ENCODE measurements around the gene SLC2A4RG.
"Not testable (repeated sequence)": the region's sequence is repeated elsewhere in the genome, so short reads cannot be mapped to it uniquely, and the experiment has no call there.

SLC2A4RG gene

DNA sequence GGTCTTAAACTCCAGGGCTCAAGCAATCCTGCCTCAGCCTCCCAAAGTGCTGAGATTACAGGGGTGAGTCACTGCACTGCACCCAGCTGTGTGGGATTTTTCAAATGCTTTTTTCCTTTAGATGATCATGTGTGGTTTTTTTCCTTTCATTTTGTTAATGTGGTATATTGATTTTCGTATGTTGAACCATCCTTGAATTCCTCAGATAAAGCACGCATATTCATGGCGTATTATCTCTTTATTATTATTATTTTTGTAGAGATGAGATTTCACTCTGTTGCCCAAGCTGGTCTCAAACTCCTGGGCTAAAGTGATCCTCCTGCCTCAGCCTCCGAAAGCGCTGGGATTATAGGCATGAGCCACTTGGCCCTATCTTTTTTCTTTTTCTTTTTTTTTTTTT is 24.7 kb upstream of the SLC2A4RG start:
- no peak for DNase-seq

GRCh38 chr20:63718996-63719395 is 20.6 kb upstream of the SLC2A4RG start:
- no peak for DNase-seq

DNA sequence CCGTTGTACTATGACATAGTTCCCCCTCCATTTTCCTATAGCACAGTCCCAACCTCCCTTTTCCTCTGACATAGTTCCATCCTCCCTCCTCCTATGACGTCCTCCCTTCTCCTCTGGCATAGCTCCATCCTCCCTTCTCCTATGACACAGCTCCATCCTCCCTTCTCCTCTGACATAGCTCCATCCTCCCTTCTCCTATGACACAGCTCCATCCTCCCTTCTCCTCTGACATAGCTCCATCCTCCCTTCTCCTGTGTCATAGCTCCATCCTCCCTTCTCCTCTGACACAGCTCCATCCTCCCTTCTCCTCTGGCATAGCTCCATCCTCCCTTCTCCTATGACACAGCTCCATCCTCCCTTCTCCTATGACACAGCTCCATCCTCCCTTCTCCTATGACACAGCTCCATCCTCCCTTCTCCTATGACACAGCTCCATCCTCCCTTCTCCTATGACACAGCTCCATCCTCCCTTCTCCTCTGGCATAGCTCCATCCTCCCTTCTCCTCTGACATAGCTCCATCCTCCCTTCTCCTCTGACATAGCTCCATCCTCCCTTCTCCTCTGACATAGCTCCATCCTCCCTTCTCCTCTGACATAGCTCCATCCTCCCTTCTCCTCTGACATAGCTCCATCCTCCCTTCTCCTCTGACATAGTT is 16.5 kb upstream of the SLC2A4RG start:
- not testable (repeated sequence) for DNase-seq

DNA sequence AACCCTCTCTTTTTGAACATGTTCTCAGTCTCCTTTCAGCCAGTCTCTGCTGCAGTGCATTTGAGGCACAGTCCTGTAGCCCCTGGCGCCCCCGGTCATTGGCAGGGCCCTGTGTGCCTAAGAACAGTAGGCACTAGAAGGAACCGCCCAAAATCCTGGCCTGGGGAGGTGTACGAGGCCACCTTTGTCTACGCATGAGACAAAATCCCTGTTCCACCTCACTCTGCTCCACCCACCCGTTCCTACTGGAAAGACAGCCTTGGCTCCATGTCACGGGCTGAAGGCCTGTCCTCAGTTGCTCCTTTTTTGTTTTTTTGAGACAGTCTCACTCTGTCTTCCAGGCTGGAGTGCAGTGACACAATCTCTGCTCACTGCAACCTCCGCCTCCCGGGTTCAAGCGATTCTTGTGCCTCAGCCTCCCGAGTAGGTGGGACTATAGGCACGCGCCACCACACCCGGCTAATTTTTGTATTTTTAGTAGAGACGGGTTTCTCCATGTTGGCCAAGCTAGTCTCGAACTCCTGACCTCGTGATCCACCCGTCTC is 9.3 kb upstream of the SLC2A4RG start:
- peak in 1 of 3 donors; percentile 16 for DNase-seq

DNA sequence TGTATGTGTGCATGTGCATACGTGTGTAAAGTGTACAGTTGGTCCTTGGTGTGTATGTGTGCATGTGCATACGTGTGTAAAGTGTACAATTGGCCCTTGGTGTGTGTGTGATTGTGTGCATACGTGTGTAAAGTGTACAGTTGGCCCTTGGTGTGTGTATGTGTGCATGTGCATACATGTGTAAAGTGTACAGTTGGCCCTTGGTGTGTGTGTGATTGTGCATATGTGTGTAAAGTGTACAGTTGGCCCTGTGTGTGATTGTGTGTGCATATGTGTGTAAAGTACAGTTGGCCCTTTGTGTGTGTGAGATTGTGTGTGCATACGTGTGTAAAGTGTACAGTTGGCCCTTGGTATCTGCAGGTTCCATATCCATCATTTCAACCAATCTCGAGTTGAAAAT is 8.2 kb upstream of the SLC2A4RG start:
- no peak for DNase-seq

DNA sequence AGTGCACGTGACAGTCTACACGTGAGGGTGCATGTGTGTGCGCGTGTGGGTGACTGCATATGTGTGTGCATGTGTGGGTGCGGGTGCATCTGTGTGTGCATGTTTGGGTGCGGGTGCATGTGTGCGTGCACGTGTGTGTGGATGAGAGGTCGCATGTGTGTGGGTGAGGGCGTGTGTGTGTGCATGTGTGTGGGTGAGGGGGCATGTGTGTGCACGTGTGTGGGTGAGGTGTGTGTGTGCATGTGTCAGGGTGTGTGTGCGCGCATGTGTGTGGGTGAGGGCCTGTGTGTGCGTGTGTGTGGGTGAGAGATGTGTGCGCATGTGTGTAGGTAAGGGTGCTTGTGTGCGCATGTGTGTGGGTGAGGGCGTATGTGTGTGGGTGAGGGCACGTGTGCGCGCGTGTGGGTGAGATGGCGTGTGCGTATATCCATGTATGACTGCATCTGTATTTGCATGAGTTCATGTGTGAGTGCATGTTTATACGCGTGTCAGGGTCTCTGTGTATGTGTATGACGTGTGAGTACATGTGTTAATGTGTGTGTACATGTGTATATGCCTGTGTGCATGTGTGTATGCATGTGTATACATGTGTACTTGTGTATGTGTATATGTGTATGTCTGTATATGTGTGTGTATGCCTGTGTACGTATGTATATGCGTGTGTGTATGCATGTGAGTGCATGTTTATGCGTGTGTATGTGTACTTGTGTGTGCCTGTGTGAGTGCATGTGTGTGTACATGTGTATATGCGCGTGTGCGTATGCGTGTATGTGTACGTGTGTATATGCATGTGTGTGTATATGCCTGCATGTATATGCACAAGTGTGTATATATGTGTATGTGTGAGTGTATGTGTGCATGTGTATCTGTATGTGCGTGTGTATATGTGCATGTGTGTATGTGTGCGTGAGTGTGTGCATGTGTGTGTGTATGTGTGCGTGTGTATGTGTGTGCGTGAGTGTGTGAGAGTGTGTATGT is 7.2 kb upstream of the SLC2A4RG start:
- no peak for DNase-seq

- no peak for DNase-seq
Measured at GRCh38 chr20:63733117-63733516, 6.5 kb upstream of the SLC2A4RG start.

GRCh38 chr20:63733579-63734081 is 5.9 kb upstream of the SLC2A4RG start:
- no peak for DNase-seq

GRCh38 chr20:63734111-63734945 is 5.2 kb upstream of the SLC2A4RG start:
- no peak for DNase-seq

- DNase-seq, result no peak
Measured at GRCh38 chr20:63734946-63735858, 4.4 kb upstream of the SLC2A4RG start.

- peak in 1 of 3 donors; percentile 16 for DNase-seq
Measured at GRCh38 chr20:63735859-63736718, 3.5 kb upstream of the SLC2A4RG start, which contains the start of gene LIME1. LIME1 (plus strand) TSS chr20:63736664; CDS start chr20:63737550, 886 bp downstream.

- peak in 1 of 3 donors; percentile 9 for DNase-seq
Measured at GRCh38 chr20:63736893-63737694, 2.5 kb upstream of the SLC2A4RG start.

GRCh38 chr20:63737695-63737944 is 2.0 kb upstream of the SLC2A4RG start:
- no peak for DNase-seq

DNA sequence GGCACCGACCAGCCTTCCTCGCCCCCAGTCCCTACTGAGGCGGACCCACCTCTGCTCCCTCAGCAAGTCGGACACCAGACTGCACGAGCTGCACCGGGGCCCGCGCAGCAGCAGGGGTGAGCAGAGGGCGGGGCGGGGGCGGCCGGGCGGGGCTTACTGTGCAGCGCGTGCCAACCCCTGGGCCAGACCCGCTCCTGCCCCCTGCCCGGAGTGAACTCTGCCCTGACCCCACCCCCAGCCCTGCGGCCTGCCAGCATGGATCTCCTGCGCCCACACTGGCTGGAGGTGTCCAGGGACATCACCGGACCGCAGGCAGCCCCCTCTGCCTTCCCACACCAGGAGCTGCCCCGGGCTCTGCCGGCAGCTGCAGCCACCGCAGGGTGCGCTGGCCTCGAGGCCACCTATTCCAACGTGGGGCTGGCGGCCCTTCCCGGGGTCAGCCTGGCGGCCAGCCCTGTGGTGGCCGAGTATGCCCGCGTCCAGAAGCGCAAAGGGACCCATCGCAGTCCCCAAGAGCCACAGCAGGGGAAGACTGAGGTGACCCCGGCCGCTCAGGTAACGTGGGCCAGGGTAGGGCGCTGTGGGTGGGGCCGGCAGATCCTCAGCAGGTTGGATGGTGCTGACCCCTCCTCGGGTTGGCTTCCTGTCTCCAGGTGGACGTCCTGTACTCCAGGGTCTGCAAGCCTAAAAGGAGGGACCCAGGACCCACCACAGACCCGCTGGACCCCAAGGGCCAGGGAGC is 1.5 kb upstream of the SLC2A4RG start:
- DNase-seq, result peak in 2 of 3 donors; percentile 13 to 36

DNA sequence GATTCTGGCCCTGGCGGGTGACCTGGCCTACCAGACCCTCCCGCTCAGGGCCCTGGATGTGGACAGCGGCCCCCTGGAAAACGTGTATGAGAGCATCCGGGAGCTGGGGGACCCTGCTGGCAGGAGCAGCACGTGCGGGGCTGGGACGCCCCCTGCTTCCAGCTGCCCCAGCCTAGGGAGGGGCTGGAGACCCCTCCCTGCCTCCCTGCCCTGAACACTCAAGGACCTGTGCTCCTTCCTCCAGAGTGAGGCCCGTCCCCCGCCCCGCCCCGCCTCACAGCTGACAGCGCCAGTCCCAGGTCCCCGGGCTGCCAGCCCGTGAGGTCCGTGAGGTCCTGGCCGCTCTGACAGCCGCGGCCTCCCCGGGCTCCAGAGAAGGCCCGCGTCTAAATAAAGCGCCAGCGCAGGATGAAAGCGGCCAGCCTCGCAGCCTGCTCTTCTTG is 868 bp upstream of the SLC2A4RG start:
- peak in 2 of 3 donors; percentile 43 to 62 for DNase-seq

GRCh38 chr20:63740070-63740626 is 572 bp downstream of the SLC2A4RG start:
- DNase-seq, result peak; percentile 47 to 78 (median 51)

DNA sequence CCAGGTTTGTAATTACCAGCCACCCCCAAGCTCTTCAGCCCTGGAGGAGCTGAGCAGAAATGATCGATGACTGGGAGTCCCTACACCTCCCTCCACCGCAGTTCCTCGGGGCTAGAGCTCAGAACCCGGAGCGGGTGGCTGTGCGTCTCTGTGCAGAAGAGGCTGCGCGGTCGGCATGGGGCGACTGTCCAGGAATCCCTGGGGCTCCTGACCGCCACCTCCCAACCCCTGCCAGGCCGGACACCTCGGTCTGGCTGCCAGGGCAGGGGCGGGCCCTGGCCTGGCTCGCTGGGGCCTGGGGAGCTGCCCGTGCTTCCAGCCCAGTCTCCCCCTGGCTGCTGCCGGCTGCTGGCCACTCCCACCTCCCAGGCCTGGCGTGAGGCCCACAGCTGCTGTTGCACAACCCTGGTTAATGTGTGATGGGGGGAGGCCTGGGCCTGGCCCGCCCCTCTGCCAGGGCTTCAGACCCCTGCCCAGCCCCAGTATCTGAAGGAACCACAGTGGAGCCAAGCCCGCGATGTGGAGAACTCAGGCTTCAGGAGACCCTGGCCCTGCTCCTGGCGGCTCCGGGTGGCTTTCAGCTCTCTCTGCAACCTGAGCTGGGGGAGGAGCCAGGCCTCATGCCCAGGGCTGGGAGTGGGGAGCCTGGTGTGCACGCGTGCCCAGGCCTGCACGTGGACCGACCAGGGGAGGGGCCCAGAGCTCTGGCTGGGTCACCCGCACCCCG is 1.2 kb downstream of the SLC2A4RG start:
- DNase-seq, result peak; percentile 68 to 82 (median 68)

GRCh38 chr20:63741354-63741675 is 1.7 kb downstream of the SLC2A4RG start:
- DNase-seq, result peak in 1 of 3 donors; percentile 40

Data from suppressor macrophage treated with lipopolysaccharide for 1 hour (primary cell).